Kidney tubule cell (primary cell): ENCODE measurements around the gene KLRF2.
A peak's percentile ranks its signal among the peaks of the same experiment; 100 is the strongest.

ENCODE experiments used
- DNase-seq: peaks from one replicate; pipeline ENCODE4 v3.0.0-alpha.2; 2018; ENCODE audit warnings: low spot score

The KLRF2 gene

GRCh38 chr12:9888665-9889273, 7.5 kb downstream of the KLRF2 start:
- DNase-seq, result no peak

GRCh38 chr12:9895215-9895971, 14.1 kb downstream of the KLRF2 start:
- no peak for DNase-seq

GRCh38 chr12:9897535-9897934, 16.2 kb downstream of the KLRF2 start:
- DNase-seq, result no peak

GRCh38 chr12:9899209-9899608, 17.9 kb downstream of the KLRF2 start:
- no peak for DNase-seq

GRCh38 chr12:9900930-9901329, 19.6 kb downstream of the KLRF2 start:
- DNase-seq, result no peak

GRCh38 chr12:9902539-9903228, 21.4 kb downstream of the KLRF2 start:
- DNase-seq, result no peak

- no peak for DNase-seq
Measured at GRCh38 chr12:9906873-9907272, 25.6 kb downstream of the KLRF2 start.

- no peak for DNase-seq
Measured at GRCh38 chr12:9907769-9908168, 26.5 kb downstream of the KLRF2 start.

- DNase-seq, result no peak
Measured at GRCh38 chr12:9908350-9908749, 27.1 kb downstream of the KLRF2 start.

GRCh38 chr12:9909724-9910123, 28.4 kb downstream of the KLRF2 start:
- DNase-seq, result no peak

GRCh38 chr12:9910716-9911421, 29.6 kb downstream of the KLRF2 start:
- no peak for DNase-seq

GRCh38 chr12:9911708-9912107, 30.4 kb downstream of the KLRF2 start:
- DNase-seq, result no peak

GRCh38 chr12:9919443-9919842, 38.2 kb downstream of the KLRF2 start:
- no peak for DNase-seq

- DNase-seq, result no peak
Measured at GRCh38 chr12:9920451-9920850, 39.2 kb downstream of the KLRF2 start.

GRCh38 chr12:9922429-9922828, 41.1 kb downstream of the KLRF2 start:
- DNase-seq, result no peak

- peak; percentile 49 for DNase-seq
Measured at GRCh38 chr12:9925705-9926393, 44.6 kb downstream of the KLRF2 start.

- no peak for DNase-seq
Measured at GRCh38 chr12:9926876-9927275, 45.6 kb downstream of the KLRF2 start.

GRCh38 chr12:9928607-9929006, 47.3 kb downstream of the KLRF2 start:
- no peak for DNase-seq

- DNase-seq, result no peak
Measured at GRCh38 chr12:9931245-9931644, 50.0 kb downstream of the KLRF2 start.

GRCh38 chr12:9932270-9932669, 51.0 kb downstream of the KLRF2 start, which contains the start of gene CLEC2A:
Gene CLEC2A (minus strand): TSS chr12:9932370. CDS start chr12:9932329, 41 bp downstream.
- DNase-seq, result no peak

- DNase-seq, result no peak
Measured at GRCh38 chr12:9933958-9934357, 52.7 kb downstream of the KLRF2 start.

- DNase-seq, result no peak
Measured at GRCh38 chr12:9935026-9935425, 53.7 kb downstream of the KLRF2 start.
